ENCODE measurements around the gene FBXW4. TPM values are rescaled to one million over a fixed set of nuclear protein-coding genes. Genes with fewer than 3 reads are reported as not detected.

Gene FBXW4
- total RNA-seq, 1 donor from 2014 or later = 29.4 TPM

DNA sequence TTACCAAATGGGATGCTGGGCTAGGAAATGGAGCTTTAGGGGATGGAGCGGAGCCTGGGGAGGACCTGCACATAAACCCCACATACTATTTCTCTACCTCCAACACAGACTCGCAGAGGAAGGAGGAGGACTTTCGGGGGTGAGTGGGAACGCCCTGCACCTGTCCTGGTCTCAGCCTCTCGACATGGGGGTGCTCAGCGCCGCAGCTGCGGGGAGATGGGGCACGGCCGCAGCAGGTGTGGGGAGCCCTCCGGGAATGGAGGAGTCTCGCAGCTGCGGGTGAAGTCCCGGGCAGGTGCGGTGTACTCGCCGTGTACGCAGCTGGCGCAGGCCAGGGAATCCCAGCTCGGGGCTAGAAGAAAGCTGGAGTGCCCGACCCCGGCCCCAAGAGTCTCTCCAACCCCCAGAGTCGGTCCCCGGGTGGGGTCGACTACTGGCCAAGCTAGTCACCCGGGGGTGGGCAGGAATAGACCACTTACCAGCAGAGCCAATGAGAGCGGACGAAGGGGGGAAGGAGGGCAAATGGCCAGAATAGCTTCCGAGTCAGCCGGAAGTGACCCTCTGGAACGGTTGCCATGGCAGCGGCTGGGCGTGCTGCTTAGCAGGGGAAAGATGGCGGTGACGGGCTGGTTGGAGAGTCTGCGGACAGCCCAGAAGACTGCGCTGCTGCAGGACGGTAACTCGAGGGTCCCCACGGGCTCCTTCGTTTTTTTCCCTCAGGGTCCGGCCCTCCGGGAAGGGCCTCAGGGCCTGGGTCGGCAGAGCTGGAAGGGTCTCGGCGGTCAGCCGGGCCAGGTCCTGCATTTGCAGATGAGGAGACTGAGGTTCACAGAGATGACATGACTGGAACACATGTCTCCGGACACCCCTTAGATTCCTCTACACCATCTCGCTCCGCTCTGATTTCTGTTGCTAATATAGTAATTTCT lies 107.0 kb downstream of the FBXW4 start, which contains the start of the genes DPCD and POLL:
DPCD (plus strand) TSS at position 597 of the 929 bp plus-strand sequence; CDS start at position 613, 16 bp downstream.
POLL (minus strand) TSS at position 533 of the 929 bp plus-strand sequence. CDS start 897 bp downstream, outside the sequence.
- DNase-seq (ENCODE audit: low read depth in 2 of 2) = peak; percentile 95 to 96

DNA sequence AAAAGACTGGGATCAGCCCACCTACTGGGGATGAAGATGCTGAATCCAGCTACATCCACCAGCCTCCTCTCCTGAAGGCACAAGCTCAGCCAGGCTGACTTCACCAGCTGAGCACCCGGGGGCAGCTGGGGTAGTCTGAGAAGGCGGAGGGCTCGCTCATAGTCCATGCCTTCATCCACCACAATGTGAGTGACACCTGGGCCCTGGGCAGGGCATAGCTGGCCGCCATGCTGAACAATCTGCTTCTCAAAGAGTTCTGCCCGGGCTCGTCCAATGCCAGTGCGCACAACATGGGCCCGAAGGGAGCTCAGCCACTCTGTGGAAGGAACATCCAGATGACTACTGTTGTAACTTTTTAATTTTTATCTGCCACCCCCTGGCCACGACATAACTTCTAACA lies 109.1 kb downstream of the FBXW4 start:
- no peak for DNase-seq (ENCODE audit: low read depth in 2 of 2)

DNA sequence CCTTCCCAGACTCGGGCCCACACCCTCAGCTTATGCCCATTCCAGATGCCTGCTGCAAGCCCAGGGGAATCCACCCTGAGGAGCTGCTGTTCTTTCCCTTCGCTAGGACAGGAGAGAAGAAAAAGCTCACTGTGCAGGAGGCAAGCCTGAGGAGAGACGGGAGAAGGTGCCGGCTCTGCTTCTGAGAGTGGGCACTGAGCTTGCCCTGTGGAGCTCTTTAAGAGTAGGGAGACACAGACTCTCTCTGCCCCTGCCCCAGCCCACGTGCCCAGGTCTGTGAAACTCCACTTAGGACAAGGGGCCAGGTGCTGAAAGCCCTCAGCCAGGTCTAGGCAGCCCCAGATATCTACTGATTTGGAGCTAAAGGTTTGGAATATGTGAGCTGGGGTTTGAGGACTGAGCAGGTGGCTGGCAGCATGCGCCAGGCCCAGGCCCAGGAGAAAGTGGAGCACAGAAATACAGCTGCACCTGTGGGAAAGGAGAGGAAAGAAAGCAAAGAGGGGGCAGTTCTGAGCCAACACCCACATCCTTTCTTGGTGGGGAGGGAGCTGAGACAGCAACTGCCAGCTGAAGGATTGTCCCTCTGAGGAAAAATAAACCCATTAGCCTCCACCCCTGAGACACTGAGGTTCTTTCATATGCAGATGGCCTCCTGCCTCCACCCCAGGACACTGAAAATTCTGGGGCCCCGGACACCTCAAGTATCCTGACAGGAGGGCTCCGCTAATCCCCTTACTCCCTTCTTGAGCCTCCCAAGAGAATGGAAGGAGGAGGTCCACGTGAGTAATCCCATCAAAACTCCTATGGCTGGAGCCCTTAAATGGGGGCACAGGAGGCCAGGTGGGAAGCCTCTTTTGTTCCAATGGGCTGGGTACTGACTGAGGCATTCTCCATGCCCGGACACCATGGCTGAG lies 114.2 kb downstream of the FBXW4 start:
- no peak for DNase-seq (ENCODE audit: low read depth in 2 of 2)

DNA sequence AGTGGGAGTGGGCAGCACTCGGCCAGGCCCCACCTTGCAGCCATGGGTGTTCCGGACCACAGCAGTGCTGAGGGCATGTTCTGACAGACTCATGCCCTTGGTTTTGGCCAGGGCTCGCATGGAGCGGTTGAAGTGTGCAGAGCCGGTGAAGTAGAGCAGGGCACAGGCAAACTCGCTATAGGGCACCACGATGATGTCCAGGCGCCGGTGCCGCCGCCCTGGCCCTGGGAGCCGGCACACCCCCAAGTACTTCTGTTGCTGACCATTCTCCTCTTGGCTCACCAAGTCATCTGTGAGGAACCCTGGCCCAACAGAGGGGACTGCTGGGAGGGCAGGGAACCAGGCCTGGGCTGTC lies 115.5 kb downstream of the FBXW4 start:
- DNase-seq (ENCODE audit: low read depth in 2 of 2) = no peak

DNA sequence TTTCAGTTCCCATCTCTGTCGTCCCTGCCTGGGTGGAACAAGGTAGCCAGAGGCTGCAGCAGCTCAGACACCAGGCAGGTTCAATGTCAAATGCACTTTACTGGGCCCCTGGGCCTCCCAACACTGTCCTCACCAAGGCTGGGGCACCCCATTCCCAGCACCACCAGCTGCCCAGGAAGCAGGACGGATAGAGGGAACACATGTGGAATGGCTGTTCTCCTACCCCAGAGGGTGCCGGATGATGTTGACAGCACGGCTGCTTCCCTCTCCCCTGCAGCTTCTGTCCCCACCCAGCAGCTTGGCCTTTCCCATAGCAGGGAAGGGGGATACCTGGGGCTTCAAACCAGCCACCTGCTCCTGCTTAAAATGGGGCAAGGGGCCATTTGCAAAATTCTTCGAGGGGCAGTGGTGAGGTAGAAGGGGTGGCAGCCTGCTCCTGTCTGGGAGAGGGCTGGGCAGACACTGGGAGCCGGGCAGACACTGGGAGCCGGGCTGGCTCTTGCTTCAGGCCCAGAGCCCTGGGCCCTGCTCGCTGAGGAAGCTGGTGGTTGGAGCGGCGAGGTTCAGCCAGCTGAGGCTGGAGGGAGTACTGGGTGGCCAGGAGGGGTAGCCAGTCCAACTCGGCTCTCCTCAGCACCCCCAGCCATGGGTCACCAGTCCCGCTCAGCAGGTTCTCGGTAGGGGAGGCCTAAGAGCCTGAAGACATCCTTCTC lies 116.0 kb downstream of the FBXW4 start:
- no peak for DNase-seq (ENCODE audit: low read depth in 2 of 2)

DNA sequence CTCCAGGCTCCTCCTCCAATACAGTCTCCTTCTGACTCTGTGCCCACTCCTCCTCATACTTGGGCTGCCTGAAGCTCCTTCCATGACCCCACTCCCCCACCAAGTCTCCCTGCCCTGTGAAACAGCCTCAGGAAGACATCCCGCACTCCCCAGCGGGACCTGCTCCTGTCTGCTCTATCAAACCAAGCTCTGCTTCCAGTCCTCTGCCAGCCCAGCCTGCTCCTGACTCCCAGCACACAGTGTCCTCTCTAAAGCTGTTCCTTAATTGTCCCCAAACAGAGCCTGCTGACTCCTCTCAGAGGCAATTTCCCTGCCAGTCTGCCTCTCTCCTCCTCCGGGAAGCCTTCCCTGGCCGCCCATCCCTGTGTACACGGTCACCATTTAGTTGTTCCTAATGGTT lies 116.8 kb downstream of the FBXW4 start:
- DNase-seq (ENCODE audit: low read depth in 2 of 2) = no peak

DNA sequence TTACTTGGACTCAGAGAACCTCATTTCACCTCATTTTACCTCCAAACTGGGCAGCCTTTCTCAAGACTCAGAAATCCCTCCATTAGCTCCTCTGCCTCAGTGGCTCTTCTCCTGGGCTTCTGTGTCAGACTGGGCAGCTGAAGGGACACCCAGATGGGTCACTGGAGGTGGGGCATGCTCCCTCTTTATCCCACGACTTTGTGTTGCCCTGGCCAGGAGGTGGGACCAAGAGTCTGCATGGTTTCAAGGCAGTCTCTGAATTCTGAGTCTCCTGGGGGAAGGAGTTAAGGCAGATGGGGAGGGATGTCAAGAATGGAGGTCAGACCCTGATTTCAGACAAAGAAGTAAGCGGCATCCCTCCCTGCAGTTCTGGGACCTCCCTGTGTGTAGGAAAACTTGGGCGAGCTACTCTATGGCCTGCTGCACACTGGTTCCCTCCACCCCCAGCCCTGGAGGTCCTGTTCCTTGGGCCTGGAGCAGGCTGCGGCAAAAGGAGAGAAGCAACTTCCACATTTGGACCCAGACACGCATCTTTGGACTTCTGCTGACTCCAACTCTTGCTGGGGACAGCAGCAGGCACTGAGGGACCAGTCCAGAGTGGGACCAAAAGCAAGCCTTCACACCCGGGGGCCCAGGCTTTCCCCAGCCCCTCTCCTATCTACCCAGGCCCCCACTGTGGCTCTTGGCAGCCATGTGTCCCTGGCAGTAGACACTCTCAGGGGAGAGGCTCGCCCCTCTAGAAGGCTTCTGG lies 117.7 kb downstream of the FBXW4 start:
- no peak for DNase-seq (ENCODE audit: low read depth in 2 of 2)

DNA sequence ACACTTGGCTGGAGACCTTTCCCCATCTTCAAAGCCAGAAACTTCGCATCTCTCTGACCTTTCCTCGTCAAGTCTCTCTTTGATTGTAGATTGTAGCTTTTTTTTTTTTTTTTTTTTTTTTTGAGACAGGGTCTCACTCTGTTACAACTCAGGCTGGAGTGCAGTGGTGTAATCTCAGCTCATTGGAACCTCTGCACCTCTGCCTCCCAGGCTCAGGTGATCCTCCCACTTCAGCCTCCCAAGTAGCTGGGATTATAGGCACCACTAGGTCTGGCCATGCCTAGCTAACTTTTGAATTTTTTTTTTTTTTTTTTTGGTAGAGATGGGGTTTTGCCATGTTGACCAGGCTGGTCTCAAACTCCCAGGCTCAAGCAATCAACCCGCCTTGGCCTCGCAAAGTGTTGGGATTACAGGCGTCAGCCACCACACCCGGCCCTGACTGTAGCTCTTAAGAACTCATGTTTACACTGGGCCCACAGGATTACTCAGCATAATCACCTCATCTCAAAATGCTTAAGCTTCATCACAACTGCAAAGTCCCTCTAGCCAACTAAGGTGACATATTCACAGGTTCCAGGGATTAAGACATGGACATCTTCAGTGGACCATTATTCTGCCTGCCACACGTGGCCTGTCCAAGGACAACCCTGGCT lies 118.6 kb downstream of the FBXW4 start:
- no peak for DNase-seq (ENCODE audit: low read depth in 2 of 2)

DNA sequence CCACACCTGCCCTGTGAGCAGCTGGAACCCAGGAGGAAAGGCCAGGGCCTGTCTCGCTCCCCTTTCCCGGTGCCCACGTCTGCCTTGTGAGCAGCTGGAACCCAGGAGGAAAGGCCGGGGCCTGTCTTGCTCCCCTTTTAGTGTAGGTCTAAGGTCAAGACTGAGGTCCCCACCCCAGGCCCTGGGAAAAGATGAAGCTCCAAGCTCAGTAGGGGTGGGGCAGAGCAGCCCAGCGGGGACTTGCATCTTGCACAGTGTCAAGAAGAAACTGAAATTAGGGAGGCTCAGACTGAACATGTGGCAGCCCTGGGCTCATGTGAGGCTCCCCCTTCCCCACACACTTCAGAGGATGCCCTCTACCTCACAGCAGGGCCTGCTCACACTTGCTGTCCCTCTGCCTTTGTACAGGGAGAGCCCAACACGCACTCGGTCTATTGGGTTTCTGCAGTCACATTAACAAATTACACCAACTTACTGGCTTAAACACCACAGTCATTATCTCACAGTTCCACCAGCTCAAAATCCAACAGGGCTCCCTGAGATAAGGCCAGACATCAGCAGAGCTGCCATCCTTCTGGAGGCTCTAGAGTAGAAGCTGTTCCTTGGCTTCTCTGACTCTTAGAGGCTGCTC lies 119.3 kb downstream of the FBXW4 start:
- DNase-seq (ENCODE audit: low read depth in 2 of 2) = no peak

DNA sequence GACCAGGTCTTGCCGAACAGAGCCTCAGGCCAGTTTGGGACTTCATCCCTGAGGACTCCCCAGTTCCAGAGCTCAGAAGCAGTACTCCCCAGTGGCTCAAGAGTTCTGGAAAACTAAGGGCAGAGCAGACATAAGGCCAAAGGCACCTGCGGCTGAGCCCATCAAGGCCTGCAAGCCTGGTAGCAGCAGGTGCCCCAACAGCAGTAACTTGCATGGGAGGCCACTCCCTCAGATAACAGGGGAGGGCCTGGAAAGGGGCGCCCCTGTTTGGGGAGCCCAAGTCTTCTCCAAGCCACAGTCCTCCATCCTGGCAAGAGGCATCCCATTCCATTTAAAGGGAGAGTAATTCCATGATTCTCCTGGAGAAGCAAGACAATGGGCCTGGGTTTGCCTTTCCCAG lies 119.9 kb downstream of the FBXW4 start:
- no peak for DNase-seq (ENCODE audit: low read depth in 2 of 2)

DNA sequence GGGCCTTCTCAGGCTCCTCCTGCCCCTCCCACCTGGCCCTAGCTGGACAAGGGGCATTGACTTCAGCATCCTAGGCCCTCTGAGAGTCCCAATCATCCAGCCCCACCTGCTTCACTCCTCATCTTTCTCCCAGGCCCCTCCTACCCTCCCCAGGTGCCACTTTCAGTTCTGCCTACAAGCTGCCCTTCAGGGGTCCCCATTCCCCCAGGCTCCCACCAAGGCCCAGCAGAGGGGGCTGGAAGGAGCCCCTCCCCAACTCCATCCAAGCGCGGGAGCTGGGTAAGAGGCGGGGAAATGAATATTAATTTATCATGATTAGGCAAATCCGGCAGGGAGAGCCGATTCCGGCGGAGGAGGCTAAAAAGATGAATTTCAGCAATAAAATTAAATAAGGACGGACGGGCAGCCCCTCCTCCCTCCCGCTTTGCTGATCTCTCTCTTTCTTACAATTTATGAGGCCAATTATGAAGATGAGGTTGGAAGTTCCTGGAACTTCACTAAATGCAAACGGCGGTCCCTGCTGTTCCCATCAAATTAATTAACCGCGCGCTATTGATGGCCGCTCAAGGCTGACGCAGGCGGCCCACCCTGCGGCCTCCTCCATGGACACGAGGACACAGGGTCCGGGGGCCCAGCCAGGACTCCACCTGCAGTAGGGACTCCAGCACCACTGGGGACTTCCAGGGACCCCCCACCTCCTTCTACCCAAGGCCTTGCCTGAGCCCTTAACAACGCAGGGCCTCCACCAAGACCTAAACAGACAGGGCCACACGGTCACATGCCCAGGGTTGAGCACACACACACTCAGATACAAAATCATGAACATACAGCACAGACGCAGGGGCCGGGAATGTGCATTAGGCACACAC lies 120.9 kb downstream of the FBXW4 start:
- no peak for DNase-seq (ENCODE audit: low read depth in 2 of 2)

DNA sequence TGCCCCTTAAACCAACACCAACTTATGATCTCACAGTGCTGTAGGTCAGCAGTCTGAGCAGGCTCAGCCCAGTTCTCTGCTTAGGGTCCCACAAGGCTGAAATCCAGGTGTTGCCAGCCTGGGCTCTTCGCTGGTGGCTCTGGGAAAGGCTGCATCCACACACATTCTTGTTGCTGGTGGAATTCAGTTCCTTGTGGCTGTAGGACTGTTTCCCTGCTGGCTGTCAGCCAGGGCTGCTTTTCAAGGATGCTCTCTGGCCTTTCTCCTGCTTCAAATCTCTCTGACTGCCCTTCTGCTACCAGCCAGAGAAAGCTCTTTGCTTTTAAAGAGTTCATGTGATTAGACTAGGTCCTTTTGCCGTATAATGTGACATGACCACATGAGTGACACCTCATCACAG lies 122.2 kb downstream of the FBXW4 start:
- DNase-seq (ENCODE audit: low read depth in 2 of 2) = no peak

DNA sequence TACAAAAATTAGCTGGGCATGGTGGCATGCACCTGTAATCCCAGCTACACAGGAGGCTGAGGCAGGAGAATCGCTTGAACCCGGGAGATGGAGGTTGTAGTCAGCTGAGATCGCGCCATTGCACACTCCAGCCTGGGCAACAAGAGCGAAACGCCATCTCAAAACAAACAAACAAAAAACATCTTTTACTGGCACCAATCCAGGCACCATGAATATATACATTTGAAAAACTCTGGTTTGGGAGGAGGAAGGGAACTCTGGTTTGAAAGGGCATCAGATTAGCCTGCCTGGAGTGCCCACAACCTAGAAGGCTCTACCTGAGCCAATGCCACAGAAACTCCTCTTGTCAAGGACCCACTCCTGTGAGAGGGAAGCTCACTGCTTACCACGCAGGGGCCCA lies 122.8 kb downstream of the FBXW4 start:
- DNase-seq (ENCODE audit: low read depth in 2 of 2) = no peak

DNA sequence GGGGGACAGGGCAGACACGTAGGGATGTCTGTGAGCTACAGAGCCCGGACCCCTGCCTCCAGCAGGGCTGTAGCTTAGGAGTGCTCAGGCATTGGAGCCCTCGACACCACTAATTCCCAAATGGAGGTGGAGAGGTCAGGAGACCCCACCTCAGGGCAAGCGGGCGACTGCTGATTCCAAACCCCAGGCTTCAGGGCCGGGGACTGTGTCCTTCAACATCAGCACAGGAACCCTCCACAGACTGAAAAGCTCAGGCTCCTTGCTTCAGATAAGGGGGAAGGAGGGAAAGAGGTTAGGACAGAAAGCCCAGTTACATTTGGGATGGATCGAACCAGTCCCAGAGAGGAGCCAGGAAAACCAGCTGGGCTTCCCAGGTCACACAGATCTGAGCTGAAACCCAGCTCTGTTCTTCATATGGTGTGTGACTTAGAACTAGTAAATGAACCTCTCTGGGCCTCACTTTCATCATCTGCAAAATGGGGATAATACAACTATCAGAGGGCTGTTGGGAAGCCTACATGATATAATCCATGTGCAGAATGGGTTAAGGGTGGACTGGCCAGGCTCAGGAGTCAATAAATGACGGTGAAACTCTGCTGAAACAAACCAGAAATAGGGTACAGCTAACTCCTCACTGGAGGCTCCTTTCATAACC lies 123.6 kb downstream of the FBXW4 start:
- DNase-seq (ENCODE audit: low read depth in 2 of 2) = no peak

DNA sequence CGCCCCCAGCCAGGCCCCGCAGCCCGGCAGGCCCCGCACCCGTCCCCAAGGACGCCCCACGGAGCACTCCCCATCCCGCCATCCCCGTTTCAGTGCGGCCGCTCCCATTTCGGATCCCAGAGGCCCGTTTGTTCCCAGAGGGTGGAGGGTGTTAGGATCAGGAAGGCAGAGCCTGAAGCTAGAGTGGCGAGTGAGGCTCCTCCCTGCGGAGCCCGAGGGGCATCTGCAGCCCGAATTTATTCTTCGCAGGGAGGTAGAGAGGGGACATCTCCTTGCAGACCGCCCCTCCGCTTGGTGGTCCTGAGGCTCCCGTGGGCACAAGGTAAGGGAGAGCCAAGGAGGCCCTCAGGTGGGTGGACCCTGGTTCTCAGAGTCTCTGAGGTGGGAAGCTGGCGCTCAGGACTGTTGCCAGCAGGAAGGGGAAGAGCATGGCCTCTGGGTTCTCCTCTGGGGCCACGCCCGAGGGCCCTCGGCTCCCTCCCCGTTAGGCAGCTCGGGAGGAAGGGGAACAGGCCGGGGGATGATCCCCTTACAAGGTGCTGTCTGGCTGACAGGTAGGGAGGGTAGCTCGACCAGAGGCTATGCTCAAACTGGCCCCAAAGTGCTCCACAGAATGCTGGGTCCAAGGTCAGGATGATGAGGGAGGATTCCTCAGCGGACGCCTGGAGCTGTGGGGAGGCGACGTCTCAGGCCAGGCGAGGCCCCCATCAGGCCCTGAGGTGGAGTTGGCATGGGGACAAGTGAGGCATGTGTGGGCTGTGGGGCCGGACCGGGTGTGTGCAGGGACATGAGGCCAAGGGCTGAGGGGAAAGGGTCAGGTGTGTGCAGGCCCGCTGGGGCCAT lies 124.3 kb downstream of the FBXW4 start:
- DNase-seq (ENCODE audit: low read depth in 2 of 2) = no peak

DNA sequence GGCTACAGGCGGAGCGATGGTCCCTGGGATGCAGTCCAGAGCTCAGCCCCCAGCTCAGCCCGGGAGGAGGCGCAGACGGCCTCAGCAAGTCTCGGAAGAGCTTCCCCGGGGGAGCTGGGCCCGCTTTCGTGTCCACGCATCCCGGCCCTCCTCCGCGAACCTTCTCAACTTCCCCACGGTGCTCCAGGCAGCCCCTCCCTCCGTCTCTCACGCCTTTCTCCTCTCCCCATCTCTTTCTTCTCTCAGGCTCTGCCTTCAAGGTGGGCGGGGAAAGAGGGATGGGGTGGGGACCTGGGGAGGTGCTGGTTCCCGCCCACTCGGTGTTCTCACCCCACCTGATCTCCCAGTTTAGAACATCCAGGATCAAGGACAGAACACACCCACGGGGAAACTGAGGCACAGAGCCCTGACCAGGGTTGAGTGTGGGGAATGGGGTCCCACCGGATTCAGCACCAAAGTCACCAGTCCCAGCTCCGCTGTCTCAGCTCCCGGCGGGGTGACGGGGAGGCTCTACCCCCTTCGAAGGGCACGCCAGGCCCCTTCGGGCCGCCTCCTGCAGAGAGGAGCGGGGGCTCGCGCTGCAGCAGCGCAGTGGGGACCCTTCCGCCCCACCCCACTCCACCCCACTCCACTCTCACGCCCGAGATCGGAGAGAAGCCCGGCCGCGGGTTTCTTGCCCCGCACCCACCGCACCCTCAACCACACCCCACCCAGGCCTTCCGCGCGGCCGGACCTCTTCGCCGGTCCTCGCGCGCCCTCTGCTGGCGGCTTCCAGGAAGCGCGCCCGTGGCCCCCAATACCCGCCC lies 125.1 kb downstream of the FBXW4 start:
- DNase-seq (ENCODE audit: low read depth in 2 of 2) = peak; percentile 57 to 71

DNA sequence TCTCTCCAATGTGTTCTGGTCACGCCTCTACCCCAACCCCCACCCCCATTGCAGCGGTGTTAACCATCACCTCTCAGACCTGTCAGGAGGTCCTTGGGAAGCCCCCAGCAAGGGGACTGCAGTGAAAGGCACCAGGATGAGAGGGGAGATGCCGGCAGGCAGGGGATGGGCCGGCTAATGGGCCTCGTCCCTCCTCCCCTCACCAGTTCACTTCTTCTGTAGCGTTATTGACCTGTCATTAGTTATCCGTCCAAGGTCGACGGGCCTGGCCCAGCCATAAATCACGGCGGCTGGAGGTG lies 125.7 kb downstream of the FBXW4 start:
- no peak for DNase-seq (ENCODE audit: low read depth in 2 of 2)
